Activated CD4-positive, alpha-beta T cell treated with anti-CD3 and anti-CD28 coated beads, Interleukin-2, Interleukin-4, amounts not matched to agents 100 ng/mL and 50 ng/mL, durations not matched to agents 16 hours and 8 hours (primary cell): Measurements from ENCODE around the gene PRDM9.
"Not testable (repeated sequence)": the region's sequence is repeated elsewhere in the genome, so short reads cannot be mapped to it uniquely, and the experiment has no call there.

Source experiments
- DNase-seq: peaks from one replicate; pipeline ENCODE4 v3.0.0-alpha.2; 2020; ENCODE audit warnings: low spot score

The PRDM9 gene

GRCh38 chr5:23507278-23507685, at the start of gene PRDM9:
TSS of gene PRDM9 (plus strand) at chr5:23507609. CDS start at chr5:23509034, 1,425 bp downstream.
- DNase-seq, result no peak

- no peak for DNase-seq
Measured at GRCh38 chr5:23457780-23458179, 49.6 kb upstream of the PRDM9 start.

- DNase-seq, result no peak
Measured at GRCh38 chr5:23459214-23459613, 48.2 kb upstream of the PRDM9 start.

- DNase-seq, result no peak
Measured at GRCh38 chr5:23461576-23461975, 45.8 kb upstream of the PRDM9 start.

GRCh38 chr5:23466401-23466912, 41.0 kb upstream of the PRDM9 start:
- DNase-seq, result no peak

GRCh38 chr5:23468658-23469057, 38.8 kb upstream of the PRDM9 start:
- no peak for DNase-seq

GRCh38 chr5:23473915-23474314, 33.5 kb upstream of the PRDM9 start:
- no peak for DNase-seq

- DNase-seq, result no peak
Measured at GRCh38 chr5:23474315-23474714, 33.1 kb upstream of the PRDM9 start.

GRCh38 chr5:23476580-23476979, 30.8 kb upstream of the PRDM9 start:
- no peak for DNase-seq

- no peak for DNase-seq
Measured at GRCh38 chr5:23482642-23483041, 24.8 kb upstream of the PRDM9 start.

GRCh38 chr5:23483090-23483489, 24.3 kb upstream of the PRDM9 start:
- no peak for DNase-seq

GRCh38 chr5:23484096-23484495, 23.3 kb upstream of the PRDM9 start:
- DNase-seq, result no peak

GRCh38 chr5:23486227-23486626, 21.2 kb upstream of the PRDM9 start:
- DNase-seq, result not testable (repeated sequence)

- DNase-seq, result no peak
Measured at GRCh38 chr5:23490993-23491392, 16.4 kb upstream of the PRDM9 start.

- DNase-seq, result no peak
Measured at GRCh38 chr5:23494558-23494957, 12.9 kb upstream of the PRDM9 start.

GRCh38 chr5:23496576-23496975, 10.8 kb upstream of the PRDM9 start:
- no peak for DNase-seq

- DNase-seq, result no peak
Measured at GRCh38 chr5:23506329-23507236, 826 bp upstream of the PRDM9 start.

GRCh38 chr5:23510434-23510833, 3.0 kb downstream of the PRDM9 start:
- DNase-seq, result not testable (repeated sequence)

- DNase-seq, result no peak
Measured at GRCh38 chr5:23522553-23522952, 15.1 kb downstream of the PRDM9 start.

GRCh38 chr5:23523031-23523430, 15.6 kb downstream of the PRDM9 start:
- no peak for DNase-seq

GRCh38 chr5:23523998-23524397, 16.6 kb downstream of the PRDM9 start:
- no peak for DNase-seq

- no peak for DNase-seq
Measured at GRCh38 chr5:23525751-23526150, 18.3 kb downstream of the PRDM9 start.

- DNase-seq, result not testable (repeated sequence)
Measured at GRCh38 chr5:23526616-23527015, 19.2 kb downstream of the PRDM9 start.
